H54 (cell line): ENCODE measurements around the gene SLC35F3.

Experiments used
- DNase-seq: peaks from one replicate; pipeline ENCODE4 v3.0.0; 2011; ENCODE audit warnings: low spot score, mixed read lengths; ENCODE audit not compliant: insufficient read length
- FAIRE-seq: peaks from 3 replicates; lab custom pipeline; 2011; peaks lifted over from hg19 to GRCh38; lab: Jason Lieb, UNC
- POLR2A ChIP-seq: IDR thresholded peaks from 2 replicates; pipeline ENCODE4 v1.6.1; 2011; ENCODE audit warnings: low read depth, mild to moderate bottlenecking, low read length

SLC35F3 gene

DNA sequence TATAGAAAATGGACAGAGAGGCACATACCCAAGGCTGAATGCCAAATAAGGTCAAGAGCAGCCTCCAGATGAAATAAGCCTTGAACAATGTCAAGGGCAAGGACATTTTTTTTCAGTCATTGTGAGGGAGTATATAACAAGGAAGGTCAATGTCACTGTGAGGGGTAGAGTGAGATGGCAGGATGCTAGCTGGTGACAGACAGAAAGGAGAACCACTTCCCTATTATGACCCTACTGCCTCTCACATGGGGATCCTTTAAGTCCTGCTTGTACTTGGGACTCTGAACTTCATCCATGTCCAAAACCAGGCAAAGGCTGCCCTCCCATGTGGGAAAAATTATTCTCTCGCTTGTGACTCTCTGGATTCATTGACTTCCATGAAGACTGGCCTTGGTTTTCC, 349.3 kb downstream of the SLC35F3 start:
- DNase-seq, result no peak
- no peak for TF ChIP-seq POLR2A
- no peak for FAIRE-seq

DNA sequence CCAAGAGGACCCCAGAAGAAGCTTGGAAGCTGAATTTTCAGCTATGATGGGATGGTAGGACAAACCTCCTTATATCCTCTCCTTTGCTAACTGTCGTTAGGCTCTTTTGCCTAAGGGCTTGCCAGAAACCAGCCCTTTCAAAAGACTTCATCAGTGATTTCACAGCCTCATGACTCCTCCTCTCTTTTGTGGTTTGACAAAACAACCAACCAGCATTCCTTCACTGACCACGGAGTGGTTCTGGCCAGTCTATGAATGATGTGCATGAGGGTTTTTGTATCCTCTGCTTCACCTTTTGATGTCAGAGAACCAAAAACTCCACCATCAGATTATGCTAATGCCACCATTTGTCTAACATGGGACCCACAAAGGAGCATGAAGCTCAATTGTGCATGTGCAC, 351.9 kb downstream of the SLC35F3 start:
- TF ChIP-seq POLR2A, result no peak
- no peak for DNase-seq
- FAIRE-seq, result no peak

DNA sequence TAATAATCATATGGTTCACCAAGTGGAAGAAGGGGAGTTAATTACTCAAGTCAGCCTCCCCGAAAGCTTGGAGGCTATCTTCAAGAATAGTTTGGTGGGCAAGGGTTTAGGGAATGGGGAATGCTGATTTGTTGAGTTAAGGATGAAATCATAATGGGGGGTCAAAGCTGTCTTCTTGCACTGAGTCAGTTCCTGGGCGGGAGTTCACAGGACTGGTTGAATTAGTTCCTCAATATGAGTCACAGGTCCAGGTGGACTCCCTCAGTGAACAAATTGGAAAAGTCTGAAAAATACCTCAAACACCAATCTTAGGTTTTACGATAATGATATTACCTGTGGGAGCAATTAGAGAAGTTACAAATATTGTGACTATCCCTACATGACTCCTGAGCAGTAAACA, 353.6 kb downstream of the SLC35F3 start:
- FAIRE-seq (no peak), DNase-seq (no peak)
- no peak for TF ChIP-seq POLR2A

DNA sequence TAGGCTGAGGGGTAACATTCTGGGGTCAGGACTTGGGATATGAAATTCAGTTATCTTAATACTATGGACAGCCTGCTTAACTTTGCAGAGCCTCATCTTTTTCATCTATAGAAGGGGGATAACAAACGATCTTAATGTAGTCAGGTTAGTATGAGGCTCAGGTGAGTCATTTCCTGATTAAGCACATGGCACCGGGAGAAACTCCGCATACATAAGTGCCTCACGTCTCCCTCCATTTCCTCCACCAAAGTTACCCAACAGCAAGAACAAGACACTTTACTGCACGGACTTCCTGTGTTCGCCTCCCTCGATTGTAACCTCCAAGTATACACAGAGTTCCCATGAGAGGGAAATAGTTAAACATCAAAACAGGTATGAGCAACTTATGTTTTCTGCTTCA, 356.1 kb downstream of the SLC35F3 start:
- FAIRE-seq (no peak), DNase-seq (no peak)
- no peak for TF ChIP-seq POLR2A

DNA sequence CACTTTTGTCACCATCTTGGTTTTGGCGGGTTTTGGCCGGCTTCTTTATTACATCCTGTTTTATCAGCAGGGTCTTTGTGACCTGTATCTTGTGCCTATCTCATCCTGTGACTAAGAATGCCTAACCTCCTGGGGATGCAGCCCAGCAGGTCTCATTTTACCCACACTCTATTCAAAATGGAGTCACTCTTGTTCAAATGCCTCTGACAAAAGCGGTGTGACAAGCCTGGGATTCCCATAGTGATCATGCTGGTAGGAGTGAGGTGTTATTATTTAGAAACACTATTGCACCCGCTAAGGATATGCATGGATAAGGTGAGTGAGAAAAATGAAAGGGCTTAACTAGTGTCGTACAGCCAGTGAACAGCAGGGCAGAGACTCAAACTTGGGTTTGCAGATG, 357.1 kb downstream of the SLC35F3 start:
- no peak for FAIRE-seq
- no peak for DNase-seq
- TF ChIP-seq POLR2A, result no peak

DNA sequence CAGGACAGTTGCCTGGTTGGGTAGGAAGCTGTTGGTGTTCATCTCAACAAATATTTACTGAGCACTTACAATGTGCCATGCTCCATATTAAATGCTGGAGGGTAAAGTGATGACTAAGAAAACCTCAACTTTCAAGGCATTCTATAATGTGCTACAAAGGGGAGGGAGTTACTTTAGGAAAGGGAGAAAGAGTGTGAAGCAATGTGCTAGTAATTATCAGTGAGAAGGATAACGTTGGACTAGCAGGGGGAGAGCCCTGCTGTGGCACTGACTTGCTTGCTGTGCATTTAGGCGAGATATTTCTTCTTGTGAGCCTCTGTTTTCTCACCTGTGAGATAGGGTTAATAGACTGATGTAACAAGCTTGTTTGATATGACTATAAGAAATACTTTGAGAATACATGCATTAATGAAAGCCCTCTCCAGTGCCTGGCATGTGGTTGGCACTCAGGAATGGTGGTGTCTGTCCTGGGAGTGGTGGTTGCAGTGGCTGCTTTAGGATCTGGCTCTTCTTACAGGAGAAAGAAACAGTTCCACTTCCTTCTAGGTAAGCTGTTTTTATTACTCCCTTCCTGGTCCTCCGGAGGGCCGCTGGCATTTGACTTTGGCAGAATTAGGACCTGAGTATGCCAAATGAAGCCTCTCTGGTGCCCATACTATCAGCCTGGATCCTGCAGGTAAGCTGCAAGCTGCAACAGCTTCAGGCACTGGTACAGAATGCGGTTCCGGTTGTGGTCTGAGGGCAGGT, 357.7 kb downstream of the SLC35F3 start:
- no peak for TF ChIP-seq POLR2A
- DNase-seq, result no peak
- no peak for FAIRE-seq

DNA sequence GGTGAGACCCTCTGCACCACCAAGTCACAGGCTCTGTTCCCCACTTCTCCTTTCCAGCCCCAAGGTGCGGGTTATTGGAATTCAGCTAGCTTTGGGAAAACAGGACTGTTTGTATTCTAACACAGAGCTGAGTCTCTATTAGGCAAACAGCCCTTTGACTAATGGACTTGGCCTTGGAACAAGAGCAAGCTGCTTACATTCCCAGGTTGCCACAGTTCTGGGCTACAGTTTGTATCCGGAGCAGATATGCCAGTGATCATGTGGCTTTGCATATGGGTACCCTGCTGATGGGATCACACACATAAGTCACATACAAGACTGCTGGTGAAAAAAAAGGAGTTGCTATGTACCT, 358.3 kb downstream of the SLC35F3 start:
- TF ChIP-seq POLR2A, result no peak
- FAIRE-seq (no peak), DNase-seq (no peak)

DNA sequence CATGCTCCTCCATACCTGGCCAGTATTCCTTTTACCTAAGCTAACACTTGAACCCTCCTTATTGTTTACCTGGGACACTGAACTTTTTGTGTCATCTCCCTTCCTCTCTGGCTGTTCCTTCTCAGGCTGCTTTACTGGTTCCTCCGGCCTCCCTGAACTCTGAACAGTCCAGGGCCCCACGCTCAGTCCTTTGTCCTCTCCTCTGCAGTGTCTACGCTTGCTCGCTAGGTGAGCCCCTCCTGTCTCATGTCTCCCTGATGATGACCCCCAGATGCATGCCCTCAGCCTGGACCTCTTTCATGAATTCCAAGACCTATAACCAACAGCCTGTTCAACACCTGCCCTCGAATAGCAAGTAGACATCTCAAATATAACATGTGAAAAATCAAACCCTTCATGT, 360.4 kb downstream of the SLC35F3 start:
- FAIRE-seq (no peak), DNase-seq (no peak)
- TF ChIP-seq POLR2A, result no peak

DNA sequence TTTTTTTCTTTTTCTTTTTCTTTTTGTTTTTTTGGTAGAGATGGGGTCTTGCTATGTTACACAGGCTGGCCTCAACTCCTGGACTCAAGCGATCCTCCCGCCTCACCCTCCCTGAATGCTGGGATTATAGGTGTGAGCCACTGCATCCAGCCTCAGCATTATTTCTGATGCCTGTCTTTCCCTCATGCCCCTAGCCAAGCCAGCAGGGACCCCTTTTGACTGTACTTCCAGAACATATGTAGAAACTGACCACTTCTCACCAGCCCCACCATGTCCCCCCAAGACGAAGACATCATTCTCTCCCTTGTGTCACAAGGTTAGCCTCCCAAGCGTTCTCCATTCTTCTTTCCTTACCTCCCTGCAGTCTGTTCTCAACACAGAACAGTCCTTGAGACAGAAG, 360.8 kb downstream of the SLC35F3 start:
- TF ChIP-seq POLR2A, result no peak
- DNase-seq, result no peak
- no peak for FAIRE-seq

DNA sequence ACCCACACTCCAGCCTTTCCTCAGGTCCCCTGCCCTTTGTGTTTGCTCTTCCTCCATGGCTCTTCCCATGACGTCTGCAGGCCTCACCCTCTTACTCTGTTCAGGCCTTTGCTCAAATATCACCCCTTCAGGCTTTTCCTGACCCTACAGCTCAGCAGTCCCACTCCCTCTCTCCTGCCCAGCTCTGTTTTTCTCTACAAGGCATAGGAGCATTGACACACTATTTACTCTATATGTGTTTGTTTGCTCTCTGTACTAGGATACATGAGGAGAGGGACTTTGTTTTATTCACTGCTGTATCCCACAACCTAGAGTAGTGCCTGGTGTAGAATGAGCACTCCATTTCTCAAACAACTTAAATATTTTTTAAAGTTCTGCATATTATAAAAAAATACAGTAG, 361.4 kb downstream of the SLC35F3 start:
- no peak for DNase-seq
- TF ChIP-seq POLR2A, result no peak
- FAIRE-seq, result no peak

DNA sequence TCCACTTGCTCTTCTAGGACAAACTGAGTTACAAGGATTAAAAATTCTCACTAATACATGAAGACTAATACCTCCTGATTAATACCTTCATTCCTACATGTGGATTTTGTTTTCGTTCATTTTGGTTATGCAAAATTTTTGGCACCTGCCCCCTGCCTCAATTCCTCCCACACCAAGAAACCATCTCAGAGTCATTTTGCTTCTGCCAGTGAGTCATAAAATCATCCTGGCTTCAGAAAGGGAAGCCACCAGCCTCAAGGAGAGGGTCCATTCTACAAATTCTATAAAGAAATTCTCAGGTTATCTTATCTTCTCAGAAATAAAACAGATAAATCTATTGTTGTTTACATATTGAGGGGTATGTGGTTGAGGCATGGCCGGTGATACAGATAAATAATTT, 365.6 kb downstream of the SLC35F3 start:
- FAIRE-seq (no peak), DNase-seq (no peak)
- no peak for TF ChIP-seq POLR2A

DNA sequence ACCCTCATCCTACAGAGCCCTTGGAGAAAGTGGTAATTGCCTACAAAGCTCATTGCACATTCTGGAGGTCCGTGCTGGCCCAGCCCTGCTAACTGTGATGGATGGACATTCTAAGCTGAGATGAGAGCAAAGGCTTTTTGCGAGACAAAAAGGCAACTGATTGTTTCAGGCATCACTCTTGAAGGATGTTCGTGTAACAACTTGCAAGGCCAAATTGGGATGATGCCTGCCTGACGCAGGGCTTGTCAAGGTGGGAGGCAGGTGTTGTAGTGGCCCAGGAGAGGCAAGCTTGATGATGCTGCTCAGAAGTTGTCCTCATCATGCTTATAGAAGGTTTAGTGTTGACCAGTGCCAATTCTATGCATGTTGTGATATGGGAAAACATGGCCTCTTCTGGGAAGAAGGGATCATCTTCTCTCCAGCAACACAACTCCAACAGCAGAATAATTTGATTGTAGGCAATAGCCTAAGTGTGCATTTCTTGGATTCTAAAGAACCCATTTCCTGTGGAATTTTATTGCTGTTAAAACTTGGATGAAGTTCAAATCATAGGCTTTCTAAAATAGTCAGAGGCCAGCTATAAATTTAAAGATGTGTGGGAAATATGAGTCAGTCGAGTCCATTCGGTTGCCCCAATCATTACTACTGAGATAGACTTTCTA, 366.2 kb downstream of the SLC35F3 start:
- no peak for FAIRE-seq
- DNase-seq, result no peak
- TF ChIP-seq POLR2A, result no peak

DNA sequence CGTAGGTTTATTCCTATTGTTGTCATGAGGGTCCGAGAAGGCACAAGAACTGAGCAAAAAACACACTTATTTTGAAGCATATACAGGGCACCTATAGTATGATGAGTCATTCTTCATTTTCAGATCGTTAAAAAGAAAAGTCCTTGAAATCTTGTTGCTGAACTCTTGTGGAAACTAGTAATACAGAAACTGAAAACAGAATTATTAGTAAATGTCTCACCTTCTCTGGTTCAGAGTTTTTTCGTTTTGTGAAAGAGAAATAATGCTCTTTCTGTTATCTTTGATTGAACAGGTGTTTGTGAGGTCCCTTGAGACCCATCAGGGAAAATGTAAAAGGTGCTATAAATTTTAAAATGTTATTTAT, 366.7 kb downstream of the SLC35F3 start:
- no peak for TF ChIP-seq POLR2A
- FAIRE-seq (no peak), DNase-seq (no peak)

DNA sequence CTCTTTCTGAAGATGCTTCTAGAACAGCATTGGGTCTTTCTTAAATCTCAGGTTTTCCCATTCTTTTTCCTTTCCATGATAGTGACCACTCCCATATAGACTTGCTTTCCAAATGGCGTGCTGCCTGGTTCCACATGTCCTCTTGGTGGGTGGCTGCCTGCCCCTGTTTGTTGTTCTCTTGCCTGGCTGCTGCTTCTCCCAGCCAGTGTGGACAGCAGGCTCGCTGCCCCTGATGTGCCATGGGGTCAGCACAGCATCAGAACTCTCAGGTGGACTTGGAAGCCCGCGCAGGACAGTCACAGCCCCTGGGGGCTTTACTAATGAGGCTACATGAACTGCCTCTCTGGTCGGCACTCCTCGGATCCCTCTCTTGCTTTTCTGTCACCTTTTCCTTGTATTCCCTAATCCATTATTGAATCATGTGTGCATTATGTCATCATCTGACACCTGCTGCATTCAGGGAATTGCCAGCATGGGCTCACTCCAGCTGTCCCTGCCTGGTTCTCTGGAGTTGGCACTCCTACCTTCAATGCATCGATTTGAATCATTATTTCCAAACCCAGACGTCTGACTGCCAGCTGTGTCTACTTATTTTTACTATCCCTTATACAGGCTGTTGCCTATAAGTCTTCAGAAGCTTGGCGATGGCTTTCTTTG, 368.3 kb downstream of the SLC35F3 start:
- DNase-seq, result no peak
- no peak for FAIRE-seq
- TF ChIP-seq POLR2A, result no peak

DNA sequence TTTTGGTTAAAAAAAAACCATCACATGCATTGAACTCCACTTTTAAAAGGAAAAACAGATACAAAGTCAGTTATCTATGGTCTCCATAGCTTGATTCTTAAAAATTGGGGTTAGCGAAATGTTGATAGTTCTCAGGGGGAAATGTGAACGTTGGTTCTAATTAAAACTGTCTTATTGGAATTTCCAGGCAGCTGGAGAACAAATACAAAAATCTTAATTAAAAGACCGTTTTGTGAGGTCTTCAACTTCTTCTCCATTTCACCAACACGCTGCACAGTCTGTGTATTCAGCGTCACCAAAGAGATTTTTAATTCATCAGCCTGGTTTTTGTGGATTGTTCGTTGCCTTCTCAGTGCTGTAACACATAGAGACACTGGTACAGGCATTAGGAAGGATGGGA, 369.5 kb downstream of the SLC35F3 start:
- TF ChIP-seq POLR2A, result no peak
- DNase-seq (no peak), FAIRE-seq (no peak)
